Ammon's horn (tissue), 1 donor: ENCODE data around the gene DONSON.

Experiments used
- DNase-seq: peaks from one replicate; pipeline ENCODE4 v3.0.0-alpha.2; 2016; ENCODE audit warnings: low spot score

DONSON gene

GRCh38 chr21:33541105-33541711 is 47.3 kb downstream of the DONSON start:
- no peak for DNase-seq

DNA sequence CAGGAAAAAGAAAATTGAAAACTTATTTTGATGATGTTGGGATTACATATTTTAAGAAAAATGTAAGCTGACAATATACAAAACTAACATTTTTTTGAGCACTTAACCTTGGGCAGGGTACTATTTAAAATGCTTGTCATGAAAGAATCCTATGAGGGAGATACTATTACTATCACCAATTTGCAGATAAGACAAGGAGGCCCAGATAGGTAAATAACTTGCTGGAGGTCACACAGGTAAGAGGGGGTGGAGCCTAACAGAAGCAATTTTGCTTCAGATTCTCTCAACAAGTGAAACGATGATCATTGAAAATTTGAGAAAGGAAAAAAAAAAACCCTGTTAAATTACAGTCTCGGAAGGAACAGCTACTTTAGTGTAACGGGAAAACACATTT is 47.8 kb downstream of the DONSON start:
- DNase-seq, result no peak

- no peak for DNase-seq
Observed at GRCh38 chr21:33539616-33540015, 48.9 kb downstream of the DONSON start.

GRCh38 chr21:33537212-33537611 is 51.3 kb downstream of the DONSON start:
- DNase-seq, result no peak

GRCh38 chr21:33531007-33531406 is 57.5 kb downstream of the DONSON start:
- DNase-seq, result no peak
